HL-60 (cell line): ENCODE results near the gene KIAA0040.

Source experiments
- CTCF ChIP-seq: IDR thresholded peaks from one replicate; pipeline ENCODE4 v1.5.1; 2011; ENCODE audit warnings: low read length, control low read depth, inconsistent platforms; ENCODE audit not compliant: insufficient read depth
- GABPA ChIP-seq: IDR thresholded peaks from 2 replicates; pipeline ENCODE4 v1.6.1; 2012; ENCODE audit warnings: low read depth
- POLR2AphosphoS5 ChIP-seq: IDR thresholded peaks from 2 replicates; pipeline ENCODE4 v1.6.1; 2012; ENCODE audit warnings: low read depth
- REST ChIP-seq: IDR thresholded peaks from 2 replicates; pipeline ENCODE4 v1.6.1; 2012; ENCODE audit warnings: low read depth; ENCODE audit not compliant: insufficient replicate concordance
- SPI1 ChIP-seq: IDR thresholded peaks from 2 replicates; pipeline ENCODE4 v1.6.1; 2012; ENCODE audit warnings: low read depth, mild to moderate bottlenecking, borderline replicate concordance

GRCh38 chr1:175131095-175131494 lies 61.5 kb downstream of the KIAA0040 start:
- no peak for TF ChIP-seq CTCF
- no peak for TF ChIP-seq GABPA
- TF ChIP-seq POLR2AphosphoS5, result no peak
- TF ChIP-seq REST, result no peak
- no peak for TF ChIP-seq SPI1
